C1 segment of cervical spinal cord (tissue), 14 donors: ENCODE results near the gene RNF112.
"Not testable (repeated sequence)": the region's sequence is repeated elsewhere in the genome, so short reads cannot be mapped to it uniquely, and the experiment has no call there.

ENCODE experiments used
- DNase-seq, 14 donors: peaks; one replicate each; lab custom pipeline; 2025; lab: John Stamatoyannopoulos, UW

The RNF112 gene

DNA sequence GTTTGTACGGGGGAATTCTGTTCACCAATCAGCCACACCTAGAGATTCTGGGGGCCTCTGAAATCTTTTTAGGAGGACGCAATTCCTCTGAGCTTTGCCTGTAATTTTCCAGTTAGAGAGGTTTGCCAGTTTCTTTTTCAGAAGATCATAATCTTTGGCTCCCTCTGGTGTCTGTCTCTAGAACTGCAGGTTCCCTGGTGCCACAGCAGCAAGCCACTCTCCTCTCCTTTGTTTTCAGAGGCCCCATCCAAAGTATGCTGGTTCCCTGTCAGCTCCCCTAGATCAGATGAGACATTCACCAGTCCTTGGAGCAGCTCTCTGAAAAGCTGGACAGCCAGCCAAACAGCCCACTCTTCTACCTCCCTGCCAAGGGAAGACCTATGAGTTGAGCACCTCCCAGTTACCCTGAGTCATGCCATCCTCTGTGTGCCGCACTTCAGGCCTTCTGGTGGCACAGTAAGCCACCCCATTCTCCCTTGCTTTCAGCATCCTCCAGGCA is 36.1 kb downstream of the RNF112 start:
- DNase-seq: peak in 12 of 14 donors; percentile 44 to 89 (median 68)

- DNase-seq: peak in 9 of 14 donors; percentile 13 to 76 (median 65)
Observed at GRCh38 chr17:19448341-19449268, 37.6 kb downstream of the RNF112 start.

DNA sequence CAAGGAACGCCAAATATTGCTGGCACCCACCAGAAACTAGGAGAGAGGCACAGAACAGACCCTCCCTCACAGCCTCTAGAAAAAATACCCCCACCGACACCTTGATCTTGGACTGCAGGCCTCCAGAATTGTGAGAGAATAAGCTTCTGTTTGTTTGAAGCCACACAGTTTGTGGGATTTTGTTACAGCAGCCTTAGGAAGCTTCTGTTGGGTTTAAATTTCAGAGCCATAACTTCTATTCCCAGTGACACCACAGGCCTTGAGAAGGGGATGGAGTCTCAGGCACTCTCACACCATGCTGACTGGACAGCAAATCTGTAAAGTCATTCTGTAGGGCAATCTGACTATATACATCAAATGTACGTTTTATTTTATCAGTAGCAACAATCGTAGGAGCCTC is 38.6 kb downstream of the RNF112 start:
- DNase-seq: peak in 1 of 14 donors; percentile 34

DNA sequence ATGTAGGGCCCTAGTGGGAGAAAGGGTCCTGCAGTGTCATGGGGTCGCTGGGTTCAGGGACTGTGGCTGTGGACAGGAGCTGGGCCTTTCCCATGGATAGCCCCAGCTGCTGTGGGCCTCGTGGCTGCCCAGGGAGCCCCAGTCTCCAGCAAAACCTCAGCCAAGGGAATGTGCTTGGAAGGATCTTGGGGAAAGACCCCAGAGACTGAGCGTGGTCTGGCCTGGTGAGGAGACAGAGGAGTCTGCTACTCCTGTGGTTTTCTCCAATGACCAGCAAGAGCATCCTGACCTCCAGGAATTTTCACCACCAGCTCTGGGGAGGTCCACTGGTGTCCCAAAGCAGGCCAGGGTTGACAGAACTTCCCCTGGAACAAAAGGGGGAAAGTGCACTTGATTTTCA is 42.3 kb downstream of the RNF112 start:
- DNase-seq: no peak

GRCh38 chr17:19454074-19454473 is 43.0 kb downstream of the RNF112 start:
- DNase-seq: no peak

DNA sequence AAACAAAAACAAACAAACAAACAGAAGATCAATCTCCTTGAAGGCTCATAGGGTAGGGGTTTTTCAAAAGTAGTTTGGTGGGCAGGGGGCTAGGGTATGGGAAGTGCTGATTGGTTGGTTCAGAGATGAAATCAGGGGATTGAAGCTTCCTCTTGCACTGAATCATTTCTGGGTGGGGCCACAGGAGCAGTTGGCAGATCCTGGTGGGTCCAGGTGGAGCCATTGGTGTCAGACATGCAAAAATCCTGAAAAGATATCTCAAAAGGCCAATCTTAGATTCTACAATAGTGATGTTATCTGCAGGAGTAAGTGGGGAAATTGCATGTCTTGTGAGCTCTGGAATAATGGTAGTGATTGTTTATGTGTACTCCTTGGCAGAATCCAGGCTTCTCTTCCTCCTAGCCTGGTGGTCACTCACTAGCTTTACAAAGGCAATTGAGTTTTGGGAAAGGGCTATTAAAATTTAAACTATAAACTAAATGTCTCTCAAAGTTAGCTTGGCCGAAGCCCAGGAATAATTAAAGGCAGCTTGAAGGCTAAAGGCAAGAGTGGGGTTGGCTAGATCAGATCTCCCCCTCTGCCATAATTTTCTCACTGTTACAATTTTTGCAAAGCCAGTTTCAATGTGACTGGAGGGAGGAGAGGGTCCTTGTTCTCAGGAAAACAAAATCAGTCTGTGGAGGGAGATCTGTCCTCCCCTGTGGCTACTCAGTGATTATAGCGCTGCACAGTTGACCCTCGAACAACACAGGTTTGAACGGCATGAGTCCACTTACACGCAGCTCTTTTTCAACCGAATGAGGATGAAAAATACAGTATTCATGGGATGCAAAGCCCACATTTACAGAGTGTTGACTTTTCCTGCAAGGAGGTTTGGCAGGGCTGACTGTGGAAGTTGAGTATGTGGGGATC is 45.2 kb downstream of the RNF112 start:
- no peak for DNase-seq

- DNase-seq: no peak
Observed at GRCh38 chr17:19457046-19457445, 46.0 kb downstream of the RNF112 start.

DNA sequence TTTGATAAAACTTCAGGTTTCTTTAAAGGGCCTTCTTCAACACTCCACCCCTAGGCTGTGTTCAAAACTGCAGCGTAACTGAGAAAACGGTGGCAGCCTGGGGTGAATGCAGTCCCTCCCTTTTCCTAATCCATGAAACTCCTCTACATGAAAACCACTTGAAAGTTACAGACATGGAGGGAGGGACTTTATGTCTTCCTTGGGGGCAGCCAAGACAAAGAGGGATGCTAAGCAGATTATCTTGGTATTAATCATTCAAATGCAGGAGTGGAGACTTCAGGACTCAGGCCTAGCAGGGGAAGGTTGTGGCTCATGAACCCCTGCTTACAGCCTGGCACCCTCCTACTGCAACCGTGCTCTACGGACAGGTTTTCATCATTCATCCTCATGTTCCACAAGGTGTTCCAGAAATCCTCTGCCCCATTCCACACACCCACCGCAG is 46.8 kb downstream of the RNF112 start:
- DNase-seq: no peak

DNA sequence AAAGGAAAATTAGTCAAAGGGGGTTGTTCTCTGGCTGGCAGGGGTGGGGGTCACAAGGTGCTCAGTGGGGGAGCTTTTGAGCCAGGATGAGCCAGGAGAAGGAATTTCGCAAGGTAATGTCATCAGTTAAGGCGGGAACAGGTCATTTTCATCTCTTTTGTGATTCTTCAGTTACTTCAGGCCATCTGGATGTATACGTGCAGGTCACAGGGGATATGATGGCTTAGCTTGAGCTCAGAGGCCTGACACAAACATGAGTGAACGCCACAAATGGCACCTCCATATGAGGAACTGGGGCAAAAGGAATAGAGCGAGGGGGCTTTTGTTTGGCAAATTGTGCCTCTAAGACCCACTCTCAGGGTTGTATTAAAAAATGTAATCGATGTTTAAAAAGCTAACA is 47.4 kb downstream of the RNF112 start:
- DNase-seq: not testable (repeated sequence)

GRCh38 chr17:19459018-19459655 is 48.1 kb downstream of the RNF112 start:
- not testable (repeated sequence) for DNase-seq

DNA sequence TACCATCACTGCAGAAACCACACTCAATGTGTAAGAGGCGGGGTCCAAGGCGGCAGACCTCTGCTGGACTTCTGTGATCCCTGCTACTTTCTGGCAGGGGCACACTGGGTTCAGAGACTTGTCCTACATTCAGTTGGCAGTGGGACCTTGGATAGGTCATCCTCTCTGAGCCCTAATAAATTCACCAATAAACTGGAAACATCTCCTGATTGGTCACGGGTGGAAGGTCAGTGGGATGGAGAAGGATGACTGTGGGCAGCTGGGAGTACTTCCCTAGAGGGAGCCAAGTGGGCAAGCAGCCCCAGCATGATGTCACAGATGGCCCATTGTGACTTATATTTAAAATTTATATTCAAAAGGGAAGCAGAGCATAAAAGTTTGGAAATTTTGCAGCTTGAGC is 49.7 kb downstream of the RNF112 start:
- DNase-seq: peak in 7 of 14 donors; percentile 26 to 56 (median 38)

- DNase-seq: peak in 3 of 14 donors; percentile 36 to 56 (median 41)
Observed at GRCh38 chr17:19461116-19461515, 50.1 kb downstream of the RNF112 start.

- no peak for DNase-seq
Observed at GRCh38 chr17:19461681-19462080, 50.6 kb downstream of the RNF112 start.

GRCh38 chr17:19462456-19463035 is 51.5 kb downstream of the RNF112 start:
- not testable (repeated sequence) for DNase-seq

- DNase-seq: peak in 4 of 14 donors; percentile 16 to 39 (median 20)
Observed at GRCh38 chr17:19464031-19465026, 53.3 kb downstream of the RNF112 start.
